ENCODE results near the gene HYDIN.

HYDIN gene

DNA sequence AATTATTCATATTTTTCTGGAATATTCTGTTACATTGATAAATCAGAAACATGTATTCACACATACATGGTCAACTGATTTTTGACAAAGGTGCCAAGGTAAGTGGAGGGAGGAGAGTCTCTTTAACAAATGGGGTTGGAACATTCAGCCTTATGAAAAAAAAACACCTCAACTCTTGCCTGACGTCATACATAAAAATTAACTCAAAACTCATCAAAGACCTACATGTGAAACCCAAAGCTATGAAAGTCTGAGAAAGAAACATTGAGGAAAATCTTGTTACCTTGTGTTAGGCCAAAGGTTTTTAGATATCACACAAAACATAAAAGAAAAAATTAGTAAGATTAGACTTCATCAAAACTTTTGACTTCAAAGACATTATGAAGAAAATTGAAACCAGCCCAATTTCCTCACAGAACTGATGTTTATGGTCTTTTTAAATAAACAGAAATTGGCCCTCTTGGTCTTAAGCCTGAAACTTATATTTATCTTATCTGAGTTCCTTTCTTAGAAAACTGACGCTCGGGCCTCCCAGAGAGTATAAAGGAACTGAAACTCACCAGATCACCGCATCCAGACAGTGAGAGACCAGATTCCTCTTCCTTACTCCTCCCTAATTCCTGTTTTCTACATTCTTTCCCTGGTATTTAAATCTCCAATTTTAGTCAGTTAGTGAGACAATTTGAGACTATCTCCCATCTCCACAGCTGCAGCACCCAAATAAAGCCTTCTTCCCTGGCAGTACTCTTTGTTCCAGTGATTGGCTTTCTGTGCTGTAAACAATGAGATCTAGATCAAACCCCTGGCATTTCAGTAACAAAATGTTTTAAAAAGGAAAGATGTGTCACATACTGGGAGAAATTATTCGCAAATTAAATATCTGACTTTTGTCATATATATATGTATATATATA is 4.0 kb downstream of the HYDIN start:
- H3K4me1 ChIP-seq (ENCODE audit: control extremely low read depth in 1 of 4, control insufficient read depth in 4 of 4, insufficient read depth in 4 of 4, low read length in 3 of 4): peaks cover 0 to 2% (median 0%) of the 10 kb centered on the region in 4 experiments
- H3K27ac ChIP-seq (ENCODE audit: insufficient read depth in 1 of 2, low read depth in 1 of 2, low read length in 2 of 2, poor library complexity in 1 of 2, severe bottlenecking in 2 of 2): no peak overlapping the region
- no peak overlapping the region for H3K4me3 ChIP-seq (ENCODE audit: control insufficient read depth in 1 of 7, extremely low read depth in 1 of 7, insufficient read depth in 4 of 7, low read depth in 2 of 7, low read length in 6 of 7)
- peaks cover 0 to 21% (median 14%) of the 10 kb centered on the region in 5 experiments for H3K27me3 ChIP-seq (replicated peaks in 2 of 5; ENCODE audit: control insufficient read depth in 4 of 5, insufficient read depth in 5 of 5, low read length in 4 of 5)
- H3K36me3 ChIP-seq (ENCODE audit: control insufficient read depth in 4 of 4, insufficient read depth in 4 of 4, low read length in 3 of 4): no peaks in the 10 kb centered on the region
- ChIA-PET CTCF (no interaction called here), POLR2A (no interaction called here)
- WGBS (ENCODE audit: insufficient coverage): 59% methylated on average over 3 of the region's 5 CpGs
- no peak for DNase-seq
- peaks cover 0 to 27% (median 14%) of the 10 kb centered on the region in 5 experiments for H3K9me3 ChIP-seq (ENCODE audit: control extremely low read depth in 1 of 5, control insufficient read depth in 4 of 5, insufficient read depth in 2 of 5, low read depth in 1 of 5, low read length in 4 of 5)

DNA sequence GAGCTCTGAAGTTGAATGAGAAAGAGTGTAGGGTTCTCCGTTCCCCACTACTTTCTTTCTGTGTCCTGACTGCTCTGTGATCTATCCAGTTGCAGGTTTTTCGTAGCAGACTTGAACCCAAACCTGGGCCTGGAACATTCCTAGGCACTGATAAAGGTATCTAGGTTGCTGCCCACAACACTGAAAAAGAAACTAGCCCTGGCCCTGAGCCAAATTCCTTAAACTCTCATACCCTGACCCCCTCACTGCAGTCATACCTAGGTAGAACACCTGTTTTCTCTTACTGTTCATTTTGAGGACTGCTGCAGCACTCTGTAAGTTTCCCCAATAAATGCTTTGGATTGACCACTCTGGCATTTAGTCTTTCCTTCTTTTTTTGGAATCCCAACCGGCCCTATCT is 5.4 kb downstream of the HYDIN start:
- H3K36me3 ChIP-seq (ENCODE audit: control insufficient read depth in 4 of 4, insufficient read depth in 4 of 4, low read length in 3 of 4): no peaks in the 10 kb centered on the region
- no peak overlapping the region for H3K4me3 ChIP-seq (ENCODE audit: control insufficient read depth in 1 of 7, extremely low read depth in 1 of 7, insufficient read depth in 4 of 7, low read depth in 2 of 7, low read length in 6 of 7)
- H3K27ac ChIP-seq (ENCODE audit: insufficient read depth in 1 of 2, low read depth in 1 of 2, low read length in 2 of 2, poor library complexity in 1 of 2, severe bottlenecking in 2 of 2): no peak overlapping the region
- H3K9me3 ChIP-seq (ENCODE audit: control extremely low read depth in 1 of 5, control insufficient read depth in 4 of 5, insufficient read depth in 2 of 5, low read depth in 1 of 5, low read length in 4 of 5): peaks cover 0 to 26% (median 14%) of the 10 kb centered on the region in 5 experiments
- peaks cover 1 to 10% (median 7%) of the 10 kb centered on the region in 5 experiments for H3K27me3 ChIP-seq (replicated peaks in 2 of 5; ENCODE audit: control insufficient read depth in 4 of 5, insufficient read depth in 5 of 5, low read length in 4 of 5)
- no peaks in the 10 kb centered on the region for H3K4me1 ChIP-seq (ENCODE audit: control extremely low read depth in 1 of 4, control insufficient read depth in 4 of 4, insufficient read depth in 4 of 4, low read length in 3 of 4)
- ChIA-PET CTCF (no interaction called here), POLR2A (no interaction called here)
- no peak for DNase-seq
- WGBS (ENCODE audit: insufficient coverage): 92% methylated on average over 2 of the region's 3 CpGs

DNA sequence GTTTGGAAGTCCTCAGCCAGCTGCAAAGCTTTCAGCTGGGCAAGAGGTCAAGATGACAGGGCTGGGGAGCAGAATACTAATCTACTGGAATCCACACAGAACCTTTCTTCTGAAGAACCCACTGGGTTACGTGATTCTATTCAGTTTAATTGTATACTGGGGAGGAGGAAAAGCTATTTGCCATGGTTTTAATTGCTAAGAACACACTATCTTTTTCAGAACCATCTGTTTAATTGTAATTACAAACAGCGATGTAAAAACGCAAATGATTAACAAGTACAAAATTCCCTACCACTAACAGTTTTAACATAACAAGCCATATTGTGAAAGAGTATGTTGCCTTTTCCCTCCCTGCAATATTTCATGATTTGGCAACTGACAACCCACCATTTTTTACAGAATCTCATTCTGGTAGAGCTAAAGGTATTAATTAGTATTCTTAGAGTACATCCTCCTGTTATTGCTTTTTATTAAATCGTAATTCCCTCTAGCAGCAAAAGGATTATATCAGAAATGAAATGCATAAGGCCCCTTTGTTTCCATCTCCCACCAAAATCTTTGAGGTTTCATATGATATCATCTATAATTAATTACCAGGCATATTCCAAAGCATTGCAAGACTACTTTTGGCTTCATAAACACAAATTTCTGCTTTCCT is 12.1 kb downstream of the HYDIN start:
- ChIA-PET POLR2A (no interaction called here), CTCF (interaction anchor here (1.6 kb wide), 1 partner anchor 93 kb away, joined by 5 read pairs; no protein-coding TSS in a partner anchor)
- Histone ChIP-seq H3K4me1 (ENCODE audit: control extremely low read depth in 1 of 4, control insufficient read depth in 4 of 4, insufficient read depth in 4 of 4, low read length in 3 of 4) (no peaks in the 10 kb centered on the region), H3K9me3 (ENCODE audit: control extremely low read depth in 1 of 5, control insufficient read depth in 4 of 5, insufficient read depth in 2 of 5, low read depth in 1 of 5, low read length in 4 of 5) (peaks cover 0 to 8% (median 1%) of the 10 kb centered on the region in 5 experiments), H3K27ac (ENCODE audit: insufficient read depth in 1 of 2, low read depth in 1 of 2, low read length in 2 of 2, poor library complexity in 1 of 2, severe bottlenecking in 2 of 2) (no peak overlapping the region), H3K27me3 (replicated peaks in 2 of 5; ENCODE audit: control insufficient read depth in 4 of 5, insufficient read depth in 5 of 5, low read length in 4 of 5) (peaks cover 6 to 22% (median 8%) of the 10 kb centered on the region in 5 experiments), H3K36me3 (ENCODE audit: control insufficient read depth in 4 of 4, insufficient read depth in 4 of 4, low read length in 3 of 4) (no peaks in the 10 kb centered on the region), H3K4me3 (ENCODE audit: control insufficient read depth in 1 of 7, extremely low read depth in 1 of 7, insufficient read depth in 4 of 7, low read depth in 2 of 7, low read length in 6 of 7) (no peak overlapping the region)
- no peak for DNase-seq
- no CpG with 5 or more reads among the region's 4 CpGs for WGBS (ENCODE audit: insufficient coverage)

DNA sequence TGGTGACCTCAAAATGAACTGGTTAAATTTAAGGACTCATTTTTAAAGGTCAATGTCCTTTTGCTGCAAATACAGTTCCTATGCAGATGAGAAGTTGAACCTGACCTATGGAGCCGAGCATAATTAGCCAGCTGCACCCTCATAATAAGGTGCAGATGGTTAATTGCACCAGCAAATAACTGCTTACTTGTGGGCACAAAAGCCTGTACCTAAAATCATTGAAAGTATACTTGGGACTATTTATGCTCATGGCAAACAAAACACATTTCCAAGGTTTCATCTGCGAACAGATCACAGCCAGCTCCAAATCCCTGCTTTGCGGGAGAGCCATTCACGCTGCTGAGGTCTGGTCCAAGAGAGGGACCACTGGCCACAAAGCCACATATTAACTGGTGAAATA is 13.0 kb downstream of the HYDIN start:
- POLR2A ChIA-PET: no interaction called here
- WGBS (ENCODE audit: insufficient coverage): 100% methylated on average over 3 of the region's 4 CpGs
- H3K9me3 ChIP-seq (ENCODE audit: control extremely low read depth in 1 of 5, control insufficient read depth in 4 of 5, insufficient read depth in 2 of 5, low read depth in 1 of 5, low read length in 4 of 5): peaks cover 0 to 8% (median 1%) of the 10 kb centered on the region in 5 experiments
- H3K36me3 ChIP-seq (ENCODE audit: control insufficient read depth in 4 of 4, insufficient read depth in 4 of 4, low read length in 3 of 4): no peaks in the 10 kb centered on the region
- CTCF ChIA-PET: no interaction called here
- peaks cover 6 to 22% (median 8%) of the 10 kb centered on the region in 5 experiments for H3K27me3 ChIP-seq (replicated peaks in 2 of 5; ENCODE audit: control insufficient read depth in 4 of 5, insufficient read depth in 5 of 5, low read length in 4 of 5)
- H3K4me3 ChIP-seq (ENCODE audit: control insufficient read depth in 1 of 7, extremely low read depth in 1 of 7, insufficient read depth in 4 of 7, low read depth in 2 of 7, low read length in 6 of 7): no peak overlapping the region
- DNase-seq: no peak
- H3K4me1 ChIP-seq (ENCODE audit: control extremely low read depth in 1 of 4, control insufficient read depth in 4 of 4, insufficient read depth in 4 of 4, low read length in 3 of 4): no peaks in the 10 kb centered on the region
- H3K27ac ChIP-seq (ENCODE audit: insufficient read depth in 1 of 2, low read depth in 1 of 2, low read length in 2 of 2, poor library complexity in 1 of 2, severe bottlenecking in 2 of 2): no peak overlapping the region

DNA sequence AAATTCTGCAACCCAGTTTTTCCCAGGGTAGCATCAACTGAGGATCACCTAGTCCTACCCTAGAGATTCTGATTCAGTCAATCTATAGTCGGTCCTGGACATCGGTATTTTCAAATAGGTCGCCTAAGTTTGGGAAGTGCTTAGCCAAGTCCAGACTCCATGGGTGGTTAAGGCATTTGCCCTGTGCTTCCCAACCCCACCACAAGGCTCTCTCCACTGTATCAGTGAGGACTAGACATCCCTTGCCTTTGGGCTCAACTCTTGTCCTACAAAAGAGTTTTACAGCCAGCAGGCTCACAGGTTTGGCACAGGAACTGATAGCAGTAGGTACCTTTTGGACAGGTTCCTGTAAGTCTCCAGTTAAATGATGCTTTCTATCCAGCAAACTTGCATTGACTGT is 13.8 kb downstream of the HYDIN start:
- Histone ChIP-seq H3K4me3 (ENCODE audit: control insufficient read depth in 1 of 7, extremely low read depth in 1 of 7, insufficient read depth in 4 of 7, low read depth in 2 of 7, low read length in 6 of 7) (no peak overlapping the region), H3K9me3 (ENCODE audit: control extremely low read depth in 1 of 5, control insufficient read depth in 4 of 5, insufficient read depth in 2 of 5, low read depth in 1 of 5, low read length in 4 of 5) (peaks cover 0 to 5% (median under 1%) of the 10 kb centered on the region in 5 experiments), H3K36me3 (ENCODE audit: control insufficient read depth in 4 of 4, insufficient read depth in 4 of 4, low read length in 3 of 4) (no peaks in the 10 kb centered on the region), H3K27ac (ENCODE audit: insufficient read depth in 1 of 2, low read depth in 1 of 2, low read length in 2 of 2, poor library complexity in 1 of 2, severe bottlenecking in 2 of 2) (no peak overlapping the region), H3K4me1 (ENCODE audit: control extremely low read depth in 1 of 4, control insufficient read depth in 4 of 4, insufficient read depth in 4 of 4, low read length in 3 of 4) (no peaks in the 10 kb centered on the region), H3K27me3 (replicated peaks in 2 of 5; ENCODE audit: control insufficient read depth in 4 of 5, insufficient read depth in 5 of 5, low read length in 4 of 5) (peaks cover 6 to 22% (median 8%) of the 10 kb centered on the region in 5 experiments)
- POLR2A ChIA-PET: no interaction called here
- CTCF ChIA-PET: no interaction called here
- DNase-seq: no peak
- WGBS (ENCODE audit: insufficient coverage): 94% methylated on average over 2 of the region's 3 CpGs

DNA sequence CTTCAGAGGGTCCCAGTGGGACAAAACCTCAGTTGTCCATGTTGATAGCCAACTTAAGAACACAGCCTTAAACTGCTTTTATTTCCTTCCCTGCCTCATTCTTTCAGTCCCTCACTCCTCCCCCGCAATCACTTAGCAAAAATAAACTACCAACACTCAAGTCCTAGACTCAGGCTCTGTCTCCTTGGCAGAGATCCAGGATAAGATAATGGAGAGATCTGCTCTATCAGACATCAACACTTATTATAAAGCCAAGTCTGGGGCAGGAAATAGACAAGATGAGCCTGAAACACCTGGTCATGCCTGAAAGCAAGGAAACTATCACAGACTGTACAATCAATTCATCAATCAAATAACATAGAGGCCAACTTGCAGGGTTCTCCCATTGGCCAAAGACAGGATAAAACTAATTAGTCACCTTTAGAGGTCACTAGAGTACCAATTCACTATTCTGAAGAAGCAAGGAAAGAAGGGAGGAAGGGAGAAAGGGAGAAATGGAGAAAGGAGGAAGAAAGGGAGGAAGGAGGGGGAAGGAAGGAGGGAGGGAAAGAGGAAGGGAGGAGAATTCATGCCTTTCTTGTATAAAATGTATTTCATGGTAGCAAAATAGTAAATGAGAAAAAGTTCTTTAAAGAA is 15.7 kb downstream of the HYDIN start:
- Histone ChIP-seq H3K27ac (ENCODE audit: insufficient read depth in 1 of 2, low read depth in 1 of 2, low read length in 2 of 2, poor library complexity in 1 of 2, severe bottlenecking in 2 of 2) (no peak overlapping the region), H3K4me3 (ENCODE audit: control insufficient read depth in 1 of 7, extremely low read depth in 1 of 7, insufficient read depth in 4 of 7, low read depth in 2 of 7, low read length in 6 of 7) (no peak overlapping the region), H3K4me1 (ENCODE audit: control extremely low read depth in 1 of 4, control insufficient read depth in 4 of 4, insufficient read depth in 4 of 4, low read length in 3 of 4) (no peaks in the 10 kb centered on the region), H3K36me3 (ENCODE audit: control insufficient read depth in 4 of 4, insufficient read depth in 4 of 4, low read length in 3 of 4) (no peaks in the 10 kb centered on the region), H3K27me3 (replicated peaks in 2 of 5; ENCODE audit: control insufficient read depth in 4 of 5, insufficient read depth in 5 of 5, low read length in 4 of 5) (peaks cover 4 to 22% (median 8%) of the 10 kb centered on the region in 5 experiments), H3K9me3 (ENCODE audit: control extremely low read depth in 1 of 5, control insufficient read depth in 4 of 5, insufficient read depth in 2 of 5, low read depth in 1 of 5, low read length in 4 of 5) (peaks cover 0 to 1% (median 0%) of the 10 kb centered on the region in 5 experiments)
- DNase-seq: peak; percentile 14 to 36 (median 16)
- CTCF ChIA-PET: interaction anchor here (0.6 to 1.0 kb wide), 4 partner anchors 9 to 144 kb away, joined by 3 to 5 read pairs (median 4); partner anchors contain the start of gene CALB2
- POLR2A ChIA-PET: no interaction called here
- 100% methylated on average over 1 of the region's 1 CpG for WGBS (ENCODE audit: insufficient coverage)

Data from common myeloid progenitor, CD34-positive (primary cell).